SK-N-SH (cell line): ENCODE measurements around the gene NOTCH2. TPM values are rescaled to one million over a fixed set of nuclear protein-coding genes. Genes with fewer than 3 reads are reported as not detected.

Experiments
- CTCF ChIA-PET: fragments of 300-600, 350-600 bp; formaldehyde crosslinking; extraction: SDS; loops from one replicate; lab custom pipeline; 2021; lab: Yijun Ruan, JAX
- POLR2A ChIA-PET: fragments of 350-600 bp; sonication (Branson Sonifier 250); formaldehyde crosslinking; extraction: SDS; loops from one replicate; lab custom pipeline; 2020; ENCODE audit warnings: antibody characterized with exemption, inconsistent platforms; lab: Yijun Ruan, JAX
- DNase-seq: peaks from one replicate; pipeline ENCODE4 v3.0.0; 2012
- H2AFZ ChIP-seq: fragments of 200-600 bp; sonication (generic); 2 replicates; pipeline ENCODE4 v1.8.1; 2016; ENCODE audit warnings: antibody characterized with exemption, mild to moderate bottlenecking, low read depth
- H3F3A ChIP-seq: fragments of 200-600 bp; sonication (generic); replicated peaks from 2 replicates; pipeline ENCODE3; 2016; ENCODE audit warnings: antibody characterized with exemption, mild to moderate bottlenecking; ENCODE audit not compliant: insufficient read depth
- H3K27ac ChIP-seq, 2 experiments: fragments of 200-500 bp in 1 of 2; fragments of 200-600 bp in 1 of 2; sonication (Bioruptor generic) in 1 of 2; sonication (generic), shearing (Covaris generic) in 1 of 2; 2 replicates each; pipeline versions ENCODE4 v1.5.1 to v1.6.1; 2014 to 2016; ENCODE audit warnings: low read depth in 2 of 2, inconsistent platforms in 1 of 2, low read length in 1 of 2, mild to moderate bottlenecking in 1 of 2, mixed read lengths in 1 of 2
- H3K27me3 ChIP-seq: fragments of 200-600 bp; sonication (generic), shearing (Covaris generic); 2 replicates; pipeline ENCODE4 v1.6.1; 2016; ENCODE audit warnings: mixed run types; ENCODE audit not compliant: insufficient read depth
- H3K36me3 ChIP-seq, 2 experiments: fragments of 200-500 bp in 1 of 2; fragments of 200-600 bp in 1 of 2; sonication (Bioruptor generic) in 1 of 2; sonication (generic) in 1 of 2; replicated peaks in 1 of 2; 2 replicates each; pipeline versions ENCODE3 to v1.5.1; 2014 to 2016; ENCODE audit warnings: low read length in 1 of 2, mild to moderate bottlenecking in 1 of 2; ENCODE audit not compliant: insufficient read depth in 2 of 2, control insufficient read depth in 1 of 2
- H3K4me1 ChIP-seq, 2 experiments: fragments of 200-500 bp in 1 of 2; fragments of 200-600 bp in 1 of 2; sonication (Bioruptor generic) in 1 of 2; sonication (generic), shearing (Covaris generic) in 1 of 2; 2 replicates each; pipeline versions ENCODE4 v1.5.1 to v1.6.1; 2014 to 2016; ENCODE audit warnings: low read depth in 1 of 2, low read length in 1 of 2, mixed run types in 1 of 2; ENCODE audit not compliant: insufficient read depth in 2 of 2, control insufficient read depth in 1 of 2
- H3K4me2 ChIP-seq: fragments of 200-600 bp; sonication (generic), shearing (Covaris generic); 2 replicates; pipeline ENCODE4 v1.6.1; 2017; ENCODE audit warnings: mixed run types
- H3K4me3 ChIP-seq, 2 experiments: fragments of 200-500 bp in 1 of 2; fragments of 200-600 bp in 1 of 2; sonication (Bioruptor generic) in 1 of 2; sonication (generic), shearing (Covaris generic) in 1 of 2; 2 replicates each; pipeline versions ENCODE4 v1.5.1 to v1.8.1; 2014 to 2016; ENCODE audit warnings: low read depth in 2 of 2, inconsistent platforms in 1 of 2, low read length in 1 of 2, mild to moderate bottlenecking in 1 of 2, mixed read lengths in 1 of 2, moderate library complexity in 1 of 2
- H3K79me2 ChIP-seq: fragments of 200-600 bp; sonication (generic); 2 replicates; pipeline ENCODE4 v1.8.1; 2017; ENCODE audit warnings: mild to moderate bottlenecking; ENCODE audit not compliant: insufficient read depth
- H3K9ac ChIP-seq: fragments of 200-600 bp; sonication (generic); 2 replicates; pipeline ENCODE4 v1.6.1; 2017; ENCODE audit warnings: mixed run types
- H3K9me2 ChIP-seq: fragments of 200-600 bp; sonication (generic); 2 replicates; pipeline ENCODE4 v1.6.1; 2017; ENCODE audit warnings: mixed run types
- H3K9me3 ChIP-seq: fragments of 200-600 bp; sonication (generic); 2 replicates; pipeline ENCODE4 v1.6.1; 2017; ENCODE audit warnings: mixed run types, mild to moderate bottlenecking, moderate library complexity
- H4K20me1 ChIP-seq: fragments of 200-600 bp; sonication (generic); 2 replicates; pipeline ENCODE4 v1.6.1; 2017; ENCODE audit warnings: mild to moderate bottlenecking, mixed run types; ENCODE audit not compliant: insufficient read depth
- GATA2 ChIP-seq: sonication (generic); formaldehyde crosslinking; IDR thresholded peaks from 2 replicates; pipeline ENCODE4 v1.5.0; 2020; ENCODE audit warnings: mild to moderate bottlenecking, missing genetic modification reagents
- MXI1 ChIP-seq: IDR thresholded peaks from 2 replicates; pipeline ENCODE4 v1.6.1; 2012; ENCODE audit warnings: mild to moderate bottlenecking, low read depth, low read length, improper control_type of control experiment
- NFIC ChIP-seq: IDR thresholded peaks from 2 replicates; pipeline ENCODE4 v1.4.0; 2012; ENCODE audit warnings: borderline replicate concordance
- RAD21 ChIP-seq: IDR thresholded peaks from 2 replicates; pipeline ENCODE4 v1.6.1; 2012; ENCODE audit warnings: mild to moderate bottlenecking, low read length
- RCOR1 ChIP-seq: fragments of 150-350 bp; IDR thresholded peaks from 2 replicates; pipeline ENCODE4 v1.6.1; 2017; ENCODE audit warnings: antibody characterized with exemption, low read length
- RFX5 ChIP-seq: IDR thresholded peaks from 2 replicates; pipeline ENCODE4 v1.6.1; 2012; ENCODE audit warnings: mild to moderate bottlenecking, improper control_type of control experiment, low read length
- RXRA ChIP-seq: IDR thresholded peaks from 2 replicates; pipeline ENCODE4 v1.4.0; 2012; ENCODE audit warnings: low read depth, mild to moderate bottlenecking, borderline replicate concordance
- TAF1 ChIP-seq: IDR thresholded peaks from 2 replicates; pipeline ENCODE4 v1.6.1; 2012; ENCODE audit warnings: low read depth, mild to moderate bottlenecking, low read length, moderate library complexity, borderline replicate concordance
- WGBS: methylation state at CpG from one replicate; pipeline ENCODE4 v1.1.6; 2017; ENCODE audit warnings: low lambda C conversion rate; 5-methylcytosine and 5-hydroxymethylcytosine counted together
- polyA plus RNA-seq, 3 experiments: library from polyadenylated mRNA; depleted of rRNA; stranded (reverse); fragments of >200 nt; gene quantifications; 2 replicates each; pipeline ENCODE4 v1.2.3, GENCODE V29; 2012
- TF ChIP-seq, protein P1 (sequence below): IDR thresholded peaks from 2 replicates; pipeline ENCODE4 v1.6.1; 2012; ENCODE audit warnings: mild to moderate bottlenecking, low read depth, low read length, moderate library complexity
- TF ChIP-seq, protein P2 (sequence below): fragments of 200-600 bp; sonication (generic); IDR thresholded peaks from 2 replicates; pipeline ENCODE4 v1.6.1; 2017; ENCODE audit warnings: antibody characterized with exemption, mild to moderate bottlenecking, moderate library complexity

The NOTCH2 gene
- polyA plus RNA-seq, 1 of the 3 experiments (the other 2 are of a cell fraction), result 23.0 TPM

DNA sequence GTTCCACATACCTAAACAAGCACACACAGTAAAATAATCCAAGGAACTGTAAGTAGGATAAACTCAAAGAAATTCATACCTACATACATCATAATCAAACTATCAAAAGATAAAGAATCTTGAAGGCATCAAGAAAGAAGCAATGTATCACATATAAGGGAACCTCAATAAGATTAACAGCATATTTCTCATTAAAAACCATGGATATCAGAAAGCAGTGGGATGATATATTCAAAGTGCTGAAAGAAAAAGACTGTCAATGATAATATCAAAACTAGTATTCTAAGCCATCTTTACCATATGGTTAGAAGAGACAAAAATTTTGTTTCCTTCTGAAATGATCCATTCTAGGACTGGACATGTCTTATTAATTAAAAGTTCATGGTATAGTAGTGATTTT, 136.1 kb downstream of the NOTCH2 start (continued):
- TF ChIP-seq, protein P1, sequence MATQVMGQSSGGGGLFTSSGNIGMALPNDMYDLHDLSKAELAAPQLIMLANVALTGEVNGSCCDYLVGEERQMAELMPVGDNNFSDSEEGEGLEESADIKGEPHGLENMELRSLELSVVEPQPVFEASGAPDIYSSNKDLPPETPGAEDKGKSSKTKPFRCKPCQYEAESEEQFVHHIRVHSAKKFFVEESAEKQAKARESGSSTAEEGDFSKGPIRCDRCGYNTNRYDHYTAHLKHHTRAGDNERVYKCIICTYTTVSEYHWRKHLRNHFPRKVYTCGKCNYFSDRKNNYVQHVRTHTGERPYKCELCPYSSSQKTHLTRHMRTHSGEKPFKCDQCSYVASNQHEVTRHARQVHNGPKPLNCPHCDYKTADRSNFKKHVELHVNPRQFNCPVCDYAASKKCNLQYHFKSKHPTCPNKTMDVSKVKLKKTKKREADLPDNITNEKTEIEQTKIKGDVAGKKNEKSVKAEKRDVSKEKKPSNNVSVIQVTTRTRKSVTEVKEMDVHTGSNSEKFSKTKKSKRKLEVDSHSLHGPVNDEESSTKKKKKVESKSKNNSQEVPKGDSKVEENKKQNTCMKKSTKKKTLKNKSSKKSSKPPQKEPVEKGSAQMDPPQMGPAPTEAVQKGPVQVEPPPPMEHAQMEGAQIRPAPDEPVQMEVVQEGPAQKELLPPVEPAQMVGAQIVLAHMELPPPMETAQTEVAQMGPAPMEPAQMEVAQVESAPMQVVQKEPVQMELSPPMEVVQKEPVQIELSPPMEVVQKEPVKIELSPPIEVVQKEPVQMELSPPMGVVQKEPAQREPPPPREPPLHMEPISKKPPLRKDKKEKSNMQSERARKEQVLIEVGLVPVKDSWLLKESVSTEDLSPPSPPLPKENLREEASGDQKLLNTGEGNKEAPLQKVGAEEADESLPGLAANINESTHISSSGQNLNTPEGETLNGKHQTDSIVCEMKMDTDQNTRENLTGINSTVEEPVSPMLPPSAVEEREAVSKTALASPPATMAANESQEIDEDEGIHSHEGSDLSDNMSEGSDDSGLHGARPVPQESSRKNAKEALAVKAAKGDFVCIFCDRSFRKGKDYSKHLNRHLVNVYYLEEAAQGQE, result no peak
- TF ChIP-seq RFX5, result no peak

DNA sequence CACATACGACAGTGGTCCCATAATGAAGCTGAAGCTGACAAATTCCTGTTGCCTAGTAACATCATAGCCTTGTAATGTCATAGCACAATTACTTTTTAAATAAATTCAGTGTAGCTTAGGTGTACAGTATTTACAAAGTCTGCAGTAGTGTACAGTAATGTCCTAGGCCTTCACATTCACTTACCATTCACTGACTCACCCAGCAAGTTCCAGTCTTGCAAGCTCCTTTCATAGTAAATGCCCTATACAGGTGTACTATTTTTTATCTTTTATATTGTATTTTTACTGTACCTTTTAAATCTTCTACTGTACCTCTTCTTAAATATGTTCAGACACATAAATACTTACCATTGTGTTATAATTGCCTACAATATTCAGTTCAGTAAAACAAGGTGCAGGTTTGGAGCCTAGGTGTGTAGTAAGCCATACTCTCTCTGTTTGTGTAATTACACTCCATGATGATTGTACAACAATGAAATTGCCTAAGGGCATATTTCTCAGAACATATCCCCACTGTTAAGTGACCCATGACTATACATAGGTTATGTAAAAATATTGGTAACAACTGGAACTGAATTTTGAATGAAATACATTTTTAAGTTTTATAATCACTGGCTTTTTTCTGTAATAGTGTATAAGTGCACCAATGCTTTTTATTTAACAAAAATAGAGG, 139.7 kb downstream of the NOTCH2 start:
- H3K9me2 ChIP-seq, result no peaks in the 10 kb centered on the region
- no peaks in the 10 kb centered on the region for H3F3A ChIP-seq
- H3K4me1 ChIP-seq, result no peaks in the 10 kb centered on the region
- H3K36me3 ChIP-seq, result peaks cover 74 to 81% of the 10 kb centered on the region in 2 experiments
- no peak overlapping the region for H3K9ac ChIP-seq
- no peak overlapping the region for H2AFZ ChIP-seq
- H3K79me2 ChIP-seq, result peaks cover 10% of the 10 kb centered on the region; the same call in 1 of the 2 replicates
- DNase-seq, result no peak
- ChIA-PET POLR2A (no interaction called here), CTCF (interaction anchor here (5.2 kb wide), 1 partner anchor 19 kb away, joined by 29 read pairs; no protein-coding TSS in a partner anchor)
- TF ChIP-seq MXI1 (no peak), NFIC (no peak), RCOR1 (no peak), TAF1 (no peak), RAD21 (no peak), GATA2 (CRISPR knock-in tag) (no peak), RXRA (no peak)
- TF ChIP-seq, protein P2, sequence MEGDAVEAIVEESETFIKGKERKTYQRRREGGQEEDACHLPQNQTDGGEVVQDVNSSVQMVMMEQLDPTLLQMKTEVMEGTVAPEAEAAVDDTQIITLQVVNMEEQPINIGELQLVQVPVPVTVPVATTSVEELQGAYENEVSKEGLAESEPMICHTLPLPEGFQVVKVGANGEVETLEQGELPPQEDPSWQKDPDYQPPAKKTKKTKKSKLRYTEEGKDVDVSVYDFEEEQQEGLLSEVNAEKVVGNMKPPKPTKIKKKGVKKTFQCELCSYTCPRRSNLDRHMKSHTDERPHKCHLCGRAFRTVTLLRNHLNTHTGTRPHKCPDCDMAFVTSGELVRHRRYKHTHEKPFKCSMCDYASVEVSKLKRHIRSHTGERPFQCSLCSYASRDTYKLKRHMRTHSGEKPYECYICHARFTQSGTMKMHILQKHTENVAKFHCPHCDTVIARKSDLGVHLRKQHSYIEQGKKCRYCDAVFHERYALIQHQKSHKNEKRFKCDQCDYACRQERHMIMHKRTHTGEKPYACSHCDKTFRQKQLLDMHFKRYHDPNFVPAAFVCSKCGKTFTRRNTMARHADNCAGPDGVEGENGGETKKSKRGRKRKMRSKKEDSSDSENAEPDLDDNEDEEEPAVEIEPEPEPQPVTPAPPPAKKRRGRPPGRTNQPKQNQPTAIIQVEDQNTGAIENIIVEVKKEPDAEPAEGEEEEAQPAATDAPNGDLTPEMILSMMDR, result no peak
- no peak overlapping the region for H3K27ac ChIP-seq
- H3K4me3 ChIP-seq, result no peak overlapping the region
- no peak overlapping the region for H3K4me2 ChIP-seq
- 100% methylated on average over 1 of the region's 1 CpG for WGBS
- H4K20me1 ChIP-seq, result no peaks in the 10 kb centered on the region
- H3K9me3 ChIP-seq, result no peaks in the 10 kb centered on the region
- H3K27me3 ChIP-seq, result no peaks in the 10 kb centered on the region
